Neuron (in vitro differentiated cells): ENCODE data around the gene MRPL55.

Experiments
- H2AFZ ChIP-seq: one replicate; pipeline ENCODE4 v1.6.1; 2013; ENCODE audit warnings: low read depth, mild to moderate bottlenecking, inconsistent platforms, low read length, moderate library complexity
- H3K27me3 ChIP-seq: one replicate; pipeline ENCODE4 v1.6.1; 2013; ENCODE audit warnings: low read length; ENCODE audit not compliant: insufficient read depth
- H3K36me3 ChIP-seq: one replicate; pipeline ENCODE4 v1.6.1; 2013; ENCODE audit warnings: low read length; ENCODE audit not compliant: insufficient read depth
- H3K4me1 ChIP-seq: one replicate; pipeline ENCODE4 v1.6.1; 2013; ENCODE audit warnings: low read length; ENCODE audit not compliant: insufficient read depth
- H3K4me3 ChIP-seq: 2 replicates; pipeline ENCODE4 v1.5.1; 2013; ENCODE audit warnings: mild to moderate bottlenecking, low read length, moderate library complexity
- H3K9me3 ChIP-seq: one replicate; pipeline ENCODE4 v1.6.1; 2013; ENCODE audit warnings: low read length

MRPL55 gene

DNA sequence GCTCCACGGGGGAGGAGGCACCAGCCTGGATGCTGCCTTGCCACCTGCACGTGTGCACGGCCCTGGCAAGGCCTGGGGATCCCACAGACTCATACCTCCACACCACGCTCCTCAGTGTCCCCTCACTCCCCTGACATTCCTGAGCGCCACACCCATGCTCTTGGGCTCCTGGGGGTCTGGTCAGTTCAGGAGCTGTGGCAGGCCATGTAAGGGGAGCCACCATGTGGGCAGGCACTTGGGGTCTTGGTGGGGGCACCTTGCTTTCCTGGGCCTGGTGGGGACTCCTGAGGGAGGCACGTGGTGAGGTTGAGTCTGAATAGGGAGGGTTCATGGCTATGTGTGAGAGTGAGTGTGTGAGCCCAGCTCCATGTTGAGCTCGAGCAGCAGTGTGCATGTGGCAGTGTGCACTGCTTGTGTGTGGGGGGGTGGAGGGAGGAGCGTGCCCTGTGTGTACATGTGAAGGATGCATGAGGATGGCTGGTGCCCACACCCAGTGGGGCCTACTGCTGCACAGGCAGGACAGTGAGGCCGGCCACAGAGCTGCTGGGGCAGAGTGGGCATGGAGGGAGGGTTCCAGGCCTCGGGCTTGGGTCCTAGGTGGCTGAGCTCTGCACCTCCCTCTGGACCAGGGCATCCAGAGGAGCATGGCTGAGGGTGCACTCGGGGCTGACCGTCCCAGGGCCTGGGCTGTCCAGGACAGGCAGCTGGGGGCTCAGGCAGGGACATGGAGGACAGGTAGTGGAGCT is 42.3 kb upstream of the MRPL55 start:
- no peaks in the 10 kb centered on the region for H3K9me3 ChIP-seq
- H2AFZ ChIP-seq, result no peak overlapping the region
- H3K4me3 ChIP-seq, result no peak overlapping the region
- peaks cover 20% of the 10 kb centered on the region for H3K36me3 ChIP-seq
- peaks cover 14% of the 10 kb centered on the region for H3K4me1 ChIP-seq
- H3K27me3 ChIP-seq, result no peaks in the 10 kb centered on the region

DNA sequence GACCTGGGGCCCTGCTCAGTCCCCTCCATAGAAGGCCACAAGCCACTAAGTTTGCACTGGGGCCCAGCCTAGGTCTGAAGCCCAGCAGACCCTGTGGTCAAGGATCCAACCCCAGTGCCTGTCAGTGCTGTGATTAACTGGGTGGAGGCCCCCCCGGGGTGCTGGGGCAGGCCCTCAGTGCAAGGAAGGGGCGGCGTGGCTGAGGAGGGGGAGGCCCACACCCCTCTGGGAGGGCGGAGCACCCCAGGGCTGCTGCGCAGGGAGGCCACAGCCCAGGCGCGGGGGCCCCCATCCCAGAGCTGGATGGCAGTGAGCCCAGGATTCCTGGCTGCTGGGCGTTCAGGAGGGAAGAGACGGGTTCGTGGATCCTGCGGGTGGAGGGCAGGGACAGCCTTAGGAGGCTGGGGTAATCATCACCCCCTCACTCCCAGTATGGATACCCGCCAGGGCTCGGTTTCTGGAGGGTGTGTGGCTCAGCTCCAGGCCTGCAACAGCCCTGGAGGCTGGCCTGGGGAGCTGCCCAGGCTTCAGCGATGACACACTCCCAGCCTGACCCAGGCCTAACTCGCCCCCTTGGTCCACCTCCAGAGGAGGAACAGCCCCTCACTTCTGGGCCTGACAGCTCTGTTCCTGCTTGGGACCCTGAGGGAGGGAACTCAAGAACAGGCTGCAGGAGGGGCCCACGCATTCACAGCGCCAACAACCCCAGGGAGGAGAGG is 41.5 kb upstream of the MRPL55 start:
- Histone ChIP-seq H3K36me3 (peaks cover 25% of the 10 kb centered on the region), H3K4me3 (no peak overlapping the region), H3K4me1 (peaks cover 14% of the 10 kb centered on the region), H3K27me3 (no peaks in the 10 kb centered on the region), H3K9me3 (no peaks in the 10 kb centered on the region), H2AFZ (no peak overlapping the region)

DNA sequence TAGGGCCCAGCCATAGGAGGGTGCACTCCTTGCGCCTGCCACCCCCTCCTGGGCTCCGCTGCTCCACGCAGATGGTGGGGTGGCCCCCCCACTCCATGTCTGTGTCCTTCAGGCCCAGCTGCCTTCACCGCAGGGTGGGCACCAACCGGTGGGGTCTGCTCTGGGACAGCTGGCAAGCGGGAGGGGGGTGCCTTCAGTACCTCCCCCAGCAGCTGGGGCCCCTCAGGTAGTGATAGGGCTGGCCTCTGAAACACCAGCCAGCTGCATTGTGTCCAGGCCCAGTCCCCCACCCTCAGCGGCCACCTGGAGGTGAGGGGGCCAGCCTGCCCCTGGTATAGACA is 41.0 kb upstream of the MRPL55 start:
- Histone ChIP-seq H3K36me3 (peaks cover 31% of the 10 kb centered on the region), H2AFZ (no peak overlapping the region), H3K4me3 (no peak overlapping the region), H3K4me1 (peaks cover 14% of the 10 kb centered on the region), H3K27me3 (no peaks in the 10 kb centered on the region), H3K9me3 (no peaks in the 10 kb centered on the region)

DNA sequence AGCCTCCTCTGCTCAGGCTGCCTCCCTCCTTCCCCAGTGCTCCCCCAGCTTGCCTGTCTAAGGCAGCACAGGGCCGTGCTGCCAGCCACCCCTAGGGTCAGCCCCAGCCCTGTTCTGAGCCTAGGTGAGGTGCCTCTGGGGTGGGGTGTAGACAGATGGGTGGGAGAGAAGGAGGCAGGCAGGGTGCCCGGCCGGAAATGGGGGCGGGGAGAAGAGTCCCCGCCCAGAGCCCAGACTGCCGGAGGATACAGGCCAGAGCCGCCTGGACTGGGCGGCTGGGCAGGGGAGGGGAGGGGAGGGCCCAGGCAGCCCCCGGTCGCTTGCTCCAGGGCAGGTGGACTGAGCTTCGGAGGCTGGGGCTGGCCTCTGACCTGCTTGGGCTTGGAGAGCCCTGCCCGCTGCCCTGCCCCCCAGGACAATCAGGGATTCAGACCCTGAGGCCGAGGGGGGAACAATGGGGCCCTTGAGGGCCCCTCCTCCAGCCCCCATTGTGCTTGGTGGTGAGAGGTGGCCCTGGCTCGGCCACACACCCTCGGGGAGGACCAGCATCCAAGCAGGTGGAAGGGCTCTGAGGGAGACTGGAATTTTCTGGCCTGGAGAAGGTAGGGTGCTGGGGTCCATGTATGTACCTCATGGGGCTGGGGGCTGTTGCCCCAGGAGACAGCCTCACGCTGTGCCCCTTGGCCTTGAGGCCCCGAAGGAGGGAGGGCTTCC is 40.5 kb upstream of the MRPL55 start, which contains the start of gene GJC2:
GJC2 (plus strand) TSS at position 525 of the 714 bp plus-strand sequence. CDS start 7,829 bp downstream, outside the sequence.
- Histone ChIP-seq H2AFZ (no peak within 1 kb of the TSS), H3K4me1 (peaks cover 14% of the 10 kb centered on the region), H3K36me3 (peaks cover 32% of the 10 kb centered on the region), H3K27me3 (no peaks in the 10 kb centered on the region), H3K9me3 (no peaks in the 10 kb centered on the region), H3K4me3 (no peak within 1 kb of the TSS)

DNA sequence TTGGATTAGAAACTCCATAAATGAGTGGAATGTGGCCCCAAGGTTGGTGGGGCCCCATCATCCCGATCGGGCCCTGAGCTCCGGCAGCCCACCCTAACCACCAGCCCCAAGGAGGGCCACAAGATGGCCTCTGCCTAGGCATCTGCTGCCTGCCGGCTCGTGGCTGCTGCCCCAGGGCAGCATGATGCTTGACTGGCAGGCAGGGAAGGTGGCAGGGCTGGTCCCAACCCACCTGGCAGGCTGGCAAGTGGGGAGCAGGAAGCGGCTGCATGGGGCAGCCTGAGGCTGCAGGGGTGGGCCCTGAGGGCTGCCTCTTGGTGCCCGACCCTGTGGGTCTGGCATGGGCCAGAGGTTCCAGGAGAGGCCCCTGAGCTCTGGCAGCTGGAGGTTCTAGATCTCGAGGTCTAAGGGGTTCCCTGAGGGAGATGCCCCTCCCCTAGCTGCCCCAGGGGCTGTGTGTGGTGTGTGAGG is 39.9 kb upstream of the MRPL55 start:
- H2AFZ ChIP-seq, result no peak overlapping the region
- peaks cover 14% of the 10 kb centered on the region for H3K4me1 ChIP-seq
- H3K36me3 ChIP-seq, result peaks cover 32% of the 10 kb centered on the region
- no peaks in the 10 kb centered on the region for H3K27me3 ChIP-seq
- H3K9me3 ChIP-seq, result no peaks in the 10 kb centered on the region
- H3K4me3 ChIP-seq, result no peak overlapping the region

DNA sequence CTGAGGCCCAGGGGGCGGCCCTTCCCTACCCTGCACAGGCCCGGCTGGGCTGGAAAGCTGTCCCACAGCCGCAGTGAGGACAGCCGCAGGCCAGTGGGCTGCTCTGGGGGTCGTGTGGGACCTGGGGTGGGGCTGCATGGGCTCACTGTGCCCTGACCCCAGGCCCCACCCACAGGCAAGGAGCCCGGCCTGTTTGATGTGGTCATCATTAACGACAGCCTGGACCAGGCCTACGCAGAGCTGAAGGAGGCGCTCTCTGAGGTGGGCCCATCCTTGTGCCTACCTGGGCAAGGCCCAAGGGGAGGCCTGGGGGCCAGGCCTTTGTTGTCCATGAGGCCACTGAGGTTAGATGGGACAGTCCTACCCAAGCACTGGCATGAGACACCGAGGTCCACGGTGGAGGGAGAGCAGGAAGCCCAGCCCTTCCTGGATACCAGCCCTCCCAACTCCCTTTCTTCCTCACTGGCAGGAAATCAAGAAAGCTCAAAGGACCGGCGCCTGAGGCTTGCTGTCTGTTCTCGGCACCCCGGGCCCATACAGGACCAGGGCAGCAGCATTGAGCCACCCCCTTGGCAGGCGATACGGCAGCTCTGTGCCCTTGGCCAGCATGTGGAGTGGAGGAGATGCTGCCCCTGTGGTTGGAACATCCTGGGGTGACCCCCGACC is 39.2 kb upstream of the MRPL55 start:
- Histone ChIP-seq H3K4me1 (peaks cover 14% of the 10 kb centered on the region), H3K4me3 (no peak overlapping the region)

DNA sequence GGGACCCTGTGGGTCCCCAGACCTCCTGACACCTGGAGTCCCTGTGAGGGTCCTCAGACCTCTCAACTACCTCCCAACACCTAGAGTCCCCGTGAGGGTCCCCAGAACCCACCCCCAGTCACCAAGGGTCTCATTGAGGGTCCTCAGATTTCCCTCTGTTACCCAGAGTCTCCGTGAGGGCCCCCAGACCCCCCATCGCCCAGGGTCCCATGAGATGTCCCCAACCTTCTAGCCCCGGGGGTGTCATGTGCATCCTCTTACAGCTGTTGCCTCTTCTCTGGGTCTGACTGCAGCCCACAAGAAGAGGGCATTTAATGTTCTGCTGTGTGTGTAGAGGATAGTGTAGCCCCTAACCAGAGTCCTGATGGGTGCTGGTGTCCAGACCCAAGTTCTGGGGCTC is 38.7 kb upstream of the MRPL55 start:
- no peaks in the 10 kb centered on the region for H3K9me3 ChIP-seq
- peaks cover 32% of the 10 kb centered on the region for H3K36me3 ChIP-seq
- H3K4me1 ChIP-seq, result peaks cover 14% of the 10 kb centered on the region
- H2AFZ ChIP-seq, result no peak overlapping the region
- no peaks in the 10 kb centered on the region for H3K27me3 ChIP-seq
- no peak overlapping the region for H3K4me3 ChIP-seq

More for the DNA sequence above, 39.2 kb upstream of the MRPL55 start:
- Histone ChIP-seq H3K27me3 (no peaks in the 10 kb centered on the region), H3K9me3 (no peaks in the 10 kb centered on the region), H3K36me3 (peaks cover 32% of the 10 kb centered on the region), H2AFZ (no peak overlapping the region)

DNA sequence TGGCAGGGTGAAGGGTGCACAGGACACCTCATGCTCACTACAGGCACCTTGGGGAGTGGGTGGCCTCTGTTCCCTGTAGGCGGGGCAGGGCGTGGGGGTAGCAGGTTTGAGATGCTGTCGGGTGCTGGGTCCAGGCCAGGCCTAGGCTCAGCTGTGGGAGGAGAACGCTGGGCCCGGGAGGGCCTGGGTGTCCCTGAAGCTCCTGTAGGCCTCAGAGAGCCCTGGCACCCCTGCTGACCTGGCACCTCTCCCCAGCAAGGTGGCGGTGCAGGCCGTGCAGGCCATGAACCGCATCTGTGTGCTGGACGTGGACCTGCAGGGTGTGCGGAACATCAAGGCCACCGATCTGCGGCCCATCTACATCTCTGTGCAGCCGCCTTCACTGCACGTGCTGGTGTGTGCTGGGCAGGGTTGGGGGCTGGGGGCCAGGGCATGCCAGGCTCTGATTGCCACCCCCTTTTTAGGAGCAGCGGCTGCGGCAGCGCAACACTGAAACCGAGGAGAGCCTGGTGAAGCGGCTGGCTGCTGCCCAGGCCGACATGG is 38.1 kb upstream of the MRPL55 start:
- Histone ChIP-seq H3K27me3 (no peaks in the 10 kb centered on the region), H3K4me1 (peaks cover 14% of the 10 kb centered on the region), H3K36me3 (peaks cover 32% of the 10 kb centered on the region), H3K4me3 (no peak overlapping the region), H2AFZ (no peak overlapping the region), H3K9me3 (no peaks in the 10 kb centered on the region)

DNA sequence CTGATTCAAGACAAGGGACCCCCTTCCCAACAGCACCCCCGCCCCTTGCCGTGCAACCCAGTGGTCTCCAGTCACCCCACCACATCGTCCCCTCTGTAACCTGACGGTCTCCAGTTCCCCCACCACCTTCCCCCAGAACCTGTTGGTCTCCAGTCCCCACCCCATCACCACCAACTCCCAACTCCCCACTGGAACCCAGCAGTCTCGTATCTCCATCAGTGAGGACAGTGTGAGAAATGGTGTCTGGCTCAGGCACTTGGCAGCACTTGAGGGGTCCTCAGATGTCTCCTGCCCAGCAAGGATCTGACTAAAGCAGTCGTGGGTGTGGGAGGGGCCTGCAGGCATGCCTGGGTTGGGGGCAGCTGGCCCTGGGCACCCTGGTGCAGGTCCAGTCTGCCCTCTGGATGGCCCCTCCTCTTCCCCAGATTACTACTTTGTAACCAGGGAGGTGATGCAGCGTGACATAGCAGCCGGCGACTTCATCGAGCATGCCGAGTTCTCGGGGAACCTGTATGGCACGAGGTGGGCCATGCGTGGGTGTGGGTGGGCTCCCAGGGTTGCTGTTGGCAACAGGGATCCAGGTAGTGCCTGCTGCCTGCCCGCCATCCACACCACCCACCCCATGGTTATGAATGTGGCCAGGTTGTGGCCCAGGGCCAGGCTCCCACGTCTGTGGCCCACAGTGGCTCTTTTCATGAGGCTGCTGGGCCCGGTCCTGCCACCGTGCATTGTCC is 37.5 kb upstream of the MRPL55 start:
- Histone ChIP-seq H3K9me3 (no peaks in the 10 kb centered on the region), H3K27me3 (no peaks in the 10 kb centered on the region), H3K36me3 (peaks cover 32% of the 10 kb centered on the region), H2AFZ (no peak overlapping the region), H3K4me1 (peaks cover 21% of the 10 kb centered on the region), H3K4me3 (no peak overlapping the region)

DNA sequence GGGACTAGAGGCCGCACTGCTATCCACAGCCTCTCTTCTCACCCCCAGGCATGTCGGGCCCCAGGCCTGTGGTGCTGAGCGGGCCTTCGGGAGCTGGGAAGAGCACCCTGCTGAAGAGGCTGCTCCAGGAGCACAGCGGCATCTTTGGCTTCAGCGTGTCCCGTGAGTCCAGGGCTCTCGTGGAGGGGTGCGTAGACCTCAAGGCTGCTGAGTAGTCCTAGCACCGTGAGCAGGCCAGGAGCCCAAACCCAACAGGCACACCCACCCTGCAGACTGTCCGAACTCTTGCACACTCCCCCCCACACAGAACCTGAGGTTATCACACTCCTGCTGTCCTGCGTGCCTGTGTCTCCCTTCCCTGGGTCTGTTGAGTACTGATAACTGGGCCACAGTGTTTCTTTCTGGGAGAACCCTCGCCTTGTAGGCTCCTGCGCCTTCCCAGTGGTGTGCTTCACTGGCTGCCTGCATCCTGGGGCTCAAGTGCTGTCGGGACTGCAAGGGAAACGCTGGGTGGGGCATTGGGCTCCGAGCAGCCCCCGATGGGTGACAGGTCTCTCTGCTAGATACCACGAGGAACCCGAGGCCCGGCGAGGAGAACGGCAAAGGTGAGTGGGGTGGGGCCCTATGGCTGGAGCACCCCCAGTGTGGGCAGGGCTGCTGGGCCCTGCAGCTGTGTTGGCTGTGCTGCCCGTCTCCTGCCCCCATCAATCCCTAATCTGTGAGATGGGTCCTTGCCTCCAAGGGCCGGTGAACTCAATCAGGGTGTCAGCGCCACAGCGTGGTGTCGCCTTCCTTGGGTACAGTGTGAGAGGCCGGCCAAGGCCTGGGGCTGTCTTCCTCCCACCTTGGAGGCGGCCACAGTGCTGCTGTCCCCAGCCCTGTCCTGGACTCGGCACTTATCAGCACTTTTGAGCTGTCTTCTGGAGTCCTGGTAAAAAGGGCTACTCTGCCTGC is 36.6 kb upstream of the MRPL55 start:
- Histone ChIP-seq H3K36me3 (peaks cover 32% of the 10 kb centered on the region), H3K4me1 (peaks cover 29% of the 10 kb centered on the region), H3K9me3 (no peaks in the 10 kb centered on the region), H3K4me3 (no peak overlapping the region), H2AFZ (no peak overlapping the region), H3K27me3 (no peaks in the 10 kb centered on the region)

DNA sequence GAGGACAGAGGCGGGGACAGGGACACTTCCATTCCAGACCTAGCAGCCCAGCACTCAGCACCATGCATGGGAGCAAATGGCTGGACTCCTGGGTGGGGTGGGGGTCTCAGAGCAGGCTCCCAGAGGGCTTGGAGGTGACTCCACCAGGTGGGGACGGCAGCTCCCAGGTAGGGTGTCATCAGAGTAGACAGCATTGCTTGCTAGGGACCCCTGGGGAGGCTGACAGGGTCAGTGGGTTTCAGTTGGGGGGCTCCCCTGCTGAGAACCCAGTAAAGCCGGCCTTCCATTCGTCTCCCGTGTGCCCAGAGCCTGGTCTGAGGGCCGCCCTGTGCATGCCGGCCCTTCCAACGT is 35.9 kb upstream of the MRPL55 start:
- Histone ChIP-seq H3K9me3 (no peaks in the 10 kb centered on the region), H3K4me3 (no peak overlapping the region), H2AFZ (no peak overlapping the region), H3K27me3 (no peaks in the 10 kb centered on the region), H3K36me3 (peaks cover 32% of the 10 kb centered on the region), H3K4me1 (peaks cover 29% of the 10 kb centered on the region)
